MM.1S (cell line): ENCODE results near the gene SPNS2.

Experiments
- CTCF ChIP-seq: fragments of 300-600 bp; sonication (generic); IDR thresholded peaks from 2 replicates; pipeline ENCODE4 v1.5.1; 2016; ENCODE audit warnings: antibody characterized with exemption, low read length, mixed read lengths
- EZH2 ChIP-seq: fragments of 300-600 bp; sonication (generic); optimal IDR thresholded peaks from 2 replicates; pipeline ENCODE3; 2017; ENCODE audit warnings: low read depth, mild to moderate bottlenecking, antibody characterized with exemption, low read length, mixed read lengths

- TF ChIP-seq EZH2: no peak
- TF ChIP-seq CTCF: no peak
Measured at GRCh38 chr17:4482338-4483011, 16.2 kb upstream of the SPNS2 start.
